Mucosa of rectum (tissue), 2 donors: ENCODE measurements around the gene PTOV1.

Experiments
- H3K27ac ChIP-seq, 2 donors: one replicate each; pipeline ENCODE4 v1.7.0; 2013; ENCODE audit warnings: inconsistent platforms in 2 of 2, low read depth in 2 of 2, low read length in 2 of 2
- H3K27me3 ChIP-seq, 2 donors: one replicate each; pipeline ENCODE4 v1.7.0; 2013; ENCODE audit warnings: low read length in 2 of 2; ENCODE audit not compliant: control insufficient read depth in 2 of 2, insufficient read depth in 2 of 2
- H3K36me3 ChIP-seq, 2 donors: one replicate each; pipeline ENCODE4 v1.7.0; 2013; ENCODE audit warnings: low read length in 2 of 2; ENCODE audit not compliant: control insufficient read depth in 2 of 2, insufficient read depth in 2 of 2
- H3K4me1 ChIP-seq, 2 donors: one replicate each; pipeline ENCODE4 v1.7.0; 2013; ENCODE audit warnings: low read length in 2 of 2, mild to moderate bottlenecking in 1 of 2; ENCODE audit not compliant: control insufficient read depth in 2 of 2, insufficient read depth in 2 of 2
- H3K4me3 ChIP-seq, 2 donors: one replicate each; pipeline ENCODE4 v1.7.0; 2013; ENCODE audit warnings: low read length in 2 of 2
- H3K9ac ChIP-seq, 2 donors: one replicate each; pipeline ENCODE4 v1.7.0; 2013; ENCODE audit warnings: low read length in 2 of 2, low read depth in 1 of 2, mild to moderate bottlenecking in 1 of 2
- H3K9me3 ChIP-seq, 2 donors: one replicate each; pipeline ENCODE4 v1.7.0; 2013; ENCODE audit warnings: low read length in 2 of 2; ENCODE audit not compliant: control insufficient read depth in 2 of 2
- donor health status: healthy.
- donor health status: Normal muscosa, but diverticular disease.

Gene PTOV1

GRCh38 chr19:49874503-49875157 is 23.7 kb downstream of the PTOV1 start:
- H3K4me3 ChIP-seq: no peak overlapping the region
- H3K9ac ChIP-seq: peak overlapping the region in 1 of 2 donors; percentile 14
- no peaks in the 10 kb centered on the region for H3K9me3 ChIP-seq
- H3K4me1 ChIP-seq: peaks cover 28 to 29% of the 10 kb centered on the region in 2 donors
- peaks cover 10 to 12% of the 10 kb centered on the region in 2 donors for H3K36me3 ChIP-seq
- no peaks in the 10 kb centered on the region for H3K27me3 ChIP-seq
- H3K27ac ChIP-seq: no peak overlapping the region

GRCh38 chr19:49875177-49875576 is 24.2 kb downstream of the PTOV1 start:
- H3K9ac ChIP-seq: peak overlapping the region; percentile 99 to 100
- H3K27ac ChIP-seq: peak overlapping the region in 1 of 2 donors; percentile 98
- H3K9me3 ChIP-seq: no peaks in the 10 kb centered on the region
- no peaks in the 10 kb centered on the region for H3K27me3 ChIP-seq
- peaks cover 25 to 26% of the 10 kb centered on the region in 2 donors for H3K4me1 ChIP-seq
- H3K4me3 ChIP-seq: peak overlapping the region; percentile 99
- H3K36me3 ChIP-seq: peaks cover 12 to 14% of the 10 kb centered on the region in 2 donors

- peak overlapping the region; percentile 99 to 100 for H3K9ac ChIP-seq
- no peaks in the 10 kb centered on the region for H3K9me3 ChIP-seq
- H3K27ac ChIP-seq: peak overlapping the region; percentile 98 to 99
- no peaks in the 10 kb centered on the region for H3K27me3 ChIP-seq
- H3K4me1 ChIP-seq: peaks cover 18% of the 10 kb centered on the region in 2 donors
- peak overlapping the region; percentile 99 for H3K4me3 ChIP-seq
- H3K36me3 ChIP-seq: peaks cover 19 to 22% of the 10 kb centered on the region in 2 donors
These were observed 25.0 kb downstream of the PTOV1 start for GRCh38 chr19:49875857-49876421.

GRCh38 chr19:49876422-49877019 is 25.6 kb downstream of the PTOV1 start:
- Histone ChIP-seq H3K27ac (peak overlapping the region; percentile 98 to 99), H3K36me3 (peaks cover 24 to 25% of the 10 kb centered on the region in 2 donors), H3K9me3 (no peaks in the 10 kb centered on the region), H3K4me3 (peak overlapping the region; percentile 99), H3K9ac (peak overlapping the region; percentile 99 to 100), H3K27me3 (no peaks in the 10 kb centered on the region), H3K4me1 (peaks cover 16 to 18% of the 10 kb centered on the region in 2 donors)

- H3K4me3 ChIP-seq: peak within 1 kb of the TSS; percentile 99
- H3K9me3 ChIP-seq: no peaks in the 10 kb centered on the region
- peak within 1 kb of the TSS; percentile 98 to 99 for H3K27ac ChIP-seq
- H3K9ac ChIP-seq: peak within 1 kb of the TSS; percentile 99 to 100
- peaks cover 29 to 31% of the 10 kb centered on the region in 2 donors for H3K36me3 ChIP-seq
- no peaks in the 10 kb centered on the region for H3K27me3 ChIP-seq
- H3K4me1 ChIP-seq: peaks cover 16 to 18% of the 10 kb centered on the region in 2 donors
These were observed 26.3 kb downstream of the PTOV1 start, which contains the start of the genes AKT1S1 and TBC1D17 for GRCh38 chr19:49877020-49877878. AKT1S1 (minus strand) TSS chr19:49877355; CDS start chr19:49873295, 4,060 bp downstream. TBC1D17 (plus strand) TSS chr19:49877702; CDS start chr19:49877724, 22 bp downstream.

- peak overlapping the region; percentile 86 to 98 for H3K9ac ChIP-seq
- peak overlapping the region; percentile 98 to 99 for H3K27ac ChIP-seq
- no peaks in the 10 kb centered on the region for H3K9me3 ChIP-seq
- H3K4me3 ChIP-seq: peak overlapping the region; percentile 97 to 99
- H3K4me1 ChIP-seq: peaks cover 16 to 18% of the 10 kb centered on the region in 2 donors
- H3K27me3 ChIP-seq: no peaks in the 10 kb centered on the region
- peaks cover 38 to 40% of the 10 kb centered on the region in 2 donors for H3K36me3 ChIP-seq
These were observed 27.2 kb downstream of the PTOV1 start for GRCh38 chr19:49877879-49878743.

- Histone ChIP-seq H3K4me3 (peak overlapping the region; percentile 97 to 99), H3K27me3 (no peaks in the 10 kb centered on the region), H3K4me1 (peaks cover 16 to 18% of the 10 kb centered on the region in 2 donors), H3K36me3 (peaks cover 44 to 46% of the 10 kb centered on the region in 2 donors), H3K27ac (peak overlapping the region in 1 of 2 donors; percentile 99), H3K9me3 (no peaks in the 10 kb centered on the region), H3K9ac (no peak overlapping the region)
These were observed 27.7 kb downstream of the PTOV1 start for GRCh38 chr19:49878744-49879070.

- H3K4me3 ChIP-seq: no peak overlapping the region
- H3K4me1 ChIP-seq: peaks cover 16 to 18% of the 10 kb centered on the region in 2 donors
- H3K9ac ChIP-seq: no peak overlapping the region
- H3K36me3 ChIP-seq: peaks cover 51 to 53% of the 10 kb centered on the region in 2 donors
- H3K27me3 ChIP-seq: no peaks in the 10 kb centered on the region
- H3K9me3 ChIP-seq: no peaks in the 10 kb centered on the region
- no peak overlapping the region for H3K27ac ChIP-seq
These were observed 28.4 kb downstream of the PTOV1 start for GRCh38 chr19:49879243-49879963.
